ENCODE results near the gene SLC6A18. TPM values are rescaled to one million over a fixed set of nuclear protein-coding genes. Genes with fewer than 3 reads are reported as not detected.

SLC6A18 gene
- total RNA-seq, 1 donor from 2014 or later: not detected

GRCh38 chr5:1239505-1240251, 14.5 kb downstream of the SLC6A18 start:
- no peak overlapping the region for H3K4me3 ChIP-seq (ENCODE audit: low read depth, low read length)
- no peak for TF ChIP-seq CTCF (IDR thresholded peaks at IDR 0.05; ENCODE audit: insufficient read depth, low read length, poor library complexity, severe bottlenecking)
- no peaks in the 10 kb centered on the region for H3K36me3 ChIP-seq (ENCODE audit: control insufficient read depth, insufficient read depth, low read length)
- H3K27me3 ChIP-seq (ENCODE audit: control insufficient read depth, insufficient read depth, low read length): peaks cover 2% of the 10 kb centered on the region
- DNase-seq (ENCODE audit: low read depth): no peak

DNA sequence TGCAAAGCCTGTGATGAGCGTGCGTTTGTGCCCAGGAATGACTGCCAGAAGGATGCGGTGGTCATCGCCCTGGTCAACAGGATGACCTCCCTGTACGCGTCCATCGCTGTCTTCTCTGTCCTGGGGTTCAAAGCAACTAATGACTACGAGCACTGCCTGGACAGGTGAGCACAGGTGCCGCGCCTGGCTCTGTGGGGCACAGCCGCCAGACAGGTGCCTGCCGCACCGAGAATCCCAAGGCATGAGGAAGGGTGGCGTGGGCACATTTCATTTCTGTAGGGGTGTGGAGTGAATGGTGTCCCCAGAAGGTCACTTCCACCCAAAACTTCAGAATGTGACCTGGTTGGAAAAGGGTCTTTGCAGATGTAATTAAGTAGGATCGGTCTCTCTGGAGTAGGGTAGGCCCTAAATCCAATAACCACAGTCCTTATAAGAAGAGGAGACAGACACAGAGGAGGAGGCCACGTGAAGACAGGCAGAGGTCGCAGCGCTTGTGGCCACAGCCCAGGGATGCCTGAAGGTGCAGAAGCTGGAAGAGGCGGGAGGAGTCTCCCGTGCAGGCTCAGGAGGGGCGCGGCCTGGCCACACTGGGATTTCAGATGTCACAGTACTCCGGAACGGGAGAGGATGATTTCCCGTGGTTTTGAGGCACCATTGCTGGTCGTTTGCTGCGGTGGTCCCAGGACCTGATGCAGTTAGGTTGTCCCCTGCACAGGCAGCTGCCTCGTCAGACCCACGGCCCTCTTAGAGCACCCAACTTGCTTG, 15.5 kb downstream of the SLC6A18 start:
- Histone ChIP-seq H3K36me3 (ENCODE audit: control insufficient read depth, insufficient read depth, low read length) (no peaks in the 10 kb centered on the region), H3K4me3 (ENCODE audit: low read depth, low read length) (no peak overlapping the region), H3K27me3 (ENCODE audit: control insufficient read depth, insufficient read depth, low read length) (peaks cover 11% of the 10 kb centered on the region)

GRCh38 chr5:1241509-1242080, 16.4 kb downstream of the SLC6A18 start:
- Histone ChIP-seq H3K27me3 (ENCODE audit: control insufficient read depth, insufficient read depth, low read length) (peaks cover 20% of the 10 kb centered on the region), H3K4me3 (ENCODE audit: low read depth, low read length) (no peak overlapping the region), H3K36me3 (ENCODE audit: control insufficient read depth, insufficient read depth, low read length) (no peaks in the 10 kb centered on the region)
- no peak for TF ChIP-seq CTCF (IDR thresholded peaks at IDR 0.05; ENCODE audit: insufficient read depth, low read length, poor library complexity, severe bottlenecking)
- DNase-seq (ENCODE audit: low read depth): no peak

More for the DNA sequence above, 15.5 kb downstream of the SLC6A18 start:
- DNase-seq (ENCODE audit: low read depth): no peak
- TF ChIP-seq CTCF (IDR thresholded peaks at IDR 0.05; ENCODE audit: insufficient read depth, low read length, poor library complexity, severe bottlenecking): no peak

DNA sequence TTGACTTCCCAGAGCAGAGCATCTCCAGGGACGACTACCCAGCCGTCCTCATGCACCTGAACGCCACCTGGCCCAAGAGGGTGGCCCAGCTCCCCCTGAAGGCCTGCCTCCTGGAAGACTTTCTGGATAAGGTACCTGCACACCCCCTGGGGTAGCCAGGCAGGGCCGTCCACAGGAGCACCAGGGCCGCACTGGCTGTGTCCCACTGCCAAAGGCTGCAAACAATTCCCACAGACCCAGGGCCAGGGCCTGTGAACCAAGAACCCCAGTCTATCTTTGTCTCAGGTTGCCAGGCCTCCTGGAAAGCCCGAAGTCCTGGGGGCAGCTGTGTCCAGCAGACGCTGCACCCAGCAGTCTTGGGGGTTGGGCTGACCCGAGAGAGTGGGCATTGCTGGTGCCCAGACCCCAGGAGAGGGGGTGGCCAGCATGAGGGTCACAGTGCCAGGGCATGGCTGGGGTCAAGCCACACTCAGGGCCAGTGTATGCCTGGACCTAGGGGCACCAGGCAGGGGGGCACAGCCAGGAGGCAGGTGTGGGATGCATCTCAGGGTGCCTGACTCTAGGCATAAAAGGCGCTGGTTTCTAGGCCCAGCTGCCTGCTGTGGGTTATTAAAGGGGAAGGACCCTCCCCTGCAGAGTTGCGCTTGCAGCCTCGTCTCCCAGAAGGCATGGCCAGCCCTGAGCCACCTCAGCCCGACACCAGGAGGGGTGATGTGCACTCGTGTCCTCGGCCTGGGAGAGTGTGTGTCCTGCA, 17.7 kb downstream of the SLC6A18 start:
- DNase-seq (ENCODE audit: low read depth): no peak
- Histone ChIP-seq H3K4me3 (ENCODE audit: low read depth, low read length) (no peak overlapping the region), H3K27me3 (ENCODE audit: control insufficient read depth, insufficient read depth, low read length) (peaks cover 27% of the 10 kb centered on the region), H3K36me3 (ENCODE audit: control insufficient read depth, insufficient read depth, low read length) (no peaks in the 10 kb centered on the region)
- no peak for TF ChIP-seq CTCF (IDR thresholded peaks at IDR 0.05; ENCODE audit: insufficient read depth, low read length, poor library complexity, severe bottlenecking)

DNA sequence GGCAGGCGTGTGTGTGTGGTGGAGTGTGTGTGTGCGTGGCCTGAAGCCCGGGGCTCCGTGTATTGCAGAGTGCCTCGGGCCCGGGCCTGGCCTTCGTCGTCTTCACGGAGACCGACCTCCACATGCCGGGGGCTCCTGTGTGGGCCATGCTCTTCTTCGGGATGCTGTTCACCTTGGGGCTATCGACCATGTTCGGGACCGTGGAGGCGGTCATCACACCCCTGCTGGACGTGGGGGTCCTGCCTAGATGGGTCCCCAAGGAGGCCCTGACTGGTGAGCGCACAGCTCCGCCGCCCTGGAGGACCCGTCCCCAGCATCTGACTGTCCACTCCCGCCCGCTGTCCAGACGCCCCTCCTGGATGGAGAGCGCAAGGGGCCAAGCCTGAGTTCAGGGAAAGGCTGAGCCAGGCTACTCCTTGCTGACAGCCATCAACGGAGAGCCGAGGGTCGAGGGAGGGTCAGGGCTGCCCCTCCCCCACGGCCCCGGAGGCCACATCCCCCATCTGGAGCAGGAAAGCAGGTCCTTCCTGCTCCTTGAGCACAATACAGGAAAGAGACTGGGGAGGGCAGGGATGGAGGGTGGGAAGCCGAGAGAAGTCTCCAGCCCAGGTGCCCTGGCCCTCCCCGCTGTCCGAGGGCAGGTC, 18.4 kb downstream of the SLC6A18 start:
- no peaks in the 10 kb centered on the region for H3K36me3 ChIP-seq (ENCODE audit: control insufficient read depth, insufficient read depth, low read length)
- H3K27me3 ChIP-seq (ENCODE audit: control insufficient read depth, insufficient read depth, low read length): peaks cover 27% of the 10 kb centered on the region
- no peak for DNase-seq (ENCODE audit: low read depth)
- no peak for TF ChIP-seq CTCF (IDR thresholded peaks at IDR 0.05; ENCODE audit: insufficient read depth, low read length, poor library complexity, severe bottlenecking)
- H3K4me3 ChIP-seq (ENCODE audit: low read depth, low read length): no peak overlapping the region

All from kidney epithelial cell (primary cell).